Measurements from ENCODE around the gene TRPV4.

The TRPV4 gene

GRCh38 chr12:109807954-109808643 lies 25.1 kb downstream of the TRPV4 start:
- TF ChIP-seq, protein P1, sequence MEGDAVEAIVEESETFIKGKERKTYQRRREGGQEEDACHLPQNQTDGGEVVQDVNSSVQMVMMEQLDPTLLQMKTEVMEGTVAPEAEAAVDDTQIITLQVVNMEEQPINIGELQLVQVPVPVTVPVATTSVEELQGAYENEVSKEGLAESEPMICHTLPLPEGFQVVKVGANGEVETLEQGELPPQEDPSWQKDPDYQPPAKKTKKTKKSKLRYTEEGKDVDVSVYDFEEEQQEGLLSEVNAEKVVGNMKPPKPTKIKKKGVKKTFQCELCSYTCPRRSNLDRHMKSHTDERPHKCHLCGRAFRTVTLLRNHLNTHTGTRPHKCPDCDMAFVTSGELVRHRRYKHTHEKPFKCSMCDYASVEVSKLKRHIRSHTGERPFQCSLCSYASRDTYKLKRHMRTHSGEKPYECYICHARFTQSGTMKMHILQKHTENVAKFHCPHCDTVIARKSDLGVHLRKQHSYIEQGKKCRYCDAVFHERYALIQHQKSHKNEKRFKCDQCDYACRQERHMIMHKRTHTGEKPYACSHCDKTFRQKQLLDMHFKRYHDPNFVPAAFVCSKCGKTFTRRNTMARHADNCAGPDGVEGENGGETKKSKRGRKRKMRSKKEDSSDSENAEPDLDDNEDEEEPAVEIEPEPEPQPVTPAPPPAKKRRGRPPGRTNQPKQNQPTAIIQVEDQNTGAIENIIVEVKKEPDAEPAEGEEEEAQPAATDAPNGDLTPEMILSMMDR (IDR thresholded peaks at IDR 0.05; ENCODE audit: insufficient read depth, missing control alignments) = no peak
- FAIRE-seq (no peak), DNase-seq (ENCODE audit: insufficient read length, low spot score) (no peak)

DNA sequence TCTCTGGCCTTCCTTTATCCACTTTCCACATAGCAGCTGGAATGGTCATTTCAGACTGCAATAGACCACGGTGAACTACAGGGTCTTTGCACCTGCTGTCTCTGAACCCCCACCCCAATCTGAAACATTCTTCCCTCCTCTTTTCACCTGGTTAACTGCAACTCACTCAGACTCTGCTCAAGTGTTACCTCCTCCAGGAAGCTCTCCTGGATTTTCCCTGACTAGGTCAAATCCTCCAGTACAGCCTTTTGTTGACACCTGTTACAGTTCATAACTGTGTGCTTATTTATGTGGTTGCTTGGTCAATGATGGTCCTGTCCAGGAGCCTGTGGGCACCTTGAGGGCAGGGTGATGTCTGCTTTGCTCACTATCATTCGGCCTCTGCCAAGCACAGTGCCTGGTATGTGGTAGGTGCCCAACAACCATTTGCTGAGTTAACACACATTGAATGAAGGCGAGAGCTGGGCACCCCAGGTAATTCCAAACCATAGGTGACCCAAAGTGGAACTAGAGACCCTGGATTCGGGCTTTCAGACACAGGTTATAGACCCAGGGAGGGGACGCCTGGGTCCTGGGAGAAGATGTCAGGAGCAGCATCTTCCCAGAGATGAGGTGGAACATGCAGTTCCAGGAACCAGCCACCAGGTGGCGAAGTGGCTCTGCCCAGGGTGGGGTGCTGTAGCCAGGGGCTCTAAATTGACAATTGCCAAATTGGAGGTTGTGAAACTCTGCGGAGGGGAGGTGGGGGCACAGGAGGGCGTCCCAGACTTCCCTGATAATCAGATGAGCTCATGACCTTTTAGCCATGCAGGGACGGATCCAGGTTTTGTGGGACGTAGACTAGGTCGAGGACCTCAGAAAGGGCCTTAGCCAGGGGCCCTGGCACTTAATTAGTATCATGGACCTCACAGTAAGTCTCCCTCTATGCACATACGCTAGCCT lies 28.1 kb downstream of the TRPV4 start:
- DNase-seq (ENCODE audit: insufficient read length, low spot score) (peak; percentile 65), FAIRE-seq (no peak)
- TF ChIP-seq, protein P1 (IDR thresholded peaks at IDR 0.05; ENCODE audit: insufficient read depth, missing control alignments) = peak; percentile 94

DNA sequence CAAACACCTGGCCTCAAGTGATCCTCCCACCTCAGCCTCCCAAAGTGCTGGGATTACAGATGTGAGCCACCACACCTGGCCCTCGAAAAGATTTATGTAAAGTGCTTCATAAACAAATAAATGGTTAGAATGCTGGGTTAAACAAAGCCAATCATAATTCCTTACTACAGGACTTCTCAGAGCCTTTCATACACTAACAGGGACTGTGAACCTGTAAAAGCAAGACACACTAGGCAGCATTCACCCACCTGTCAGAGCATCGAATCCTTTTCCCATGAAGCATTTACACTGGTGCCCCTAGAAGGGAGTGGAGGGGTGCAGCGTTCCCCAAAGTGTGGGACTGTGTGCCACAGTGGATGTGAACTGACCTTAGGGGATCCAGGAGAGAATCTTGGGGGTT lies 29.5 kb downstream of the TRPV4 start:
- FAIRE-seq (no peak), DNase-seq (ENCODE audit: insufficient read length, low spot score) (no peak)
- TF ChIP-seq, protein P1 (IDR thresholded peaks at IDR 0.05; ENCODE audit: insufficient read depth, missing control alignments) = no peak

DNA sequence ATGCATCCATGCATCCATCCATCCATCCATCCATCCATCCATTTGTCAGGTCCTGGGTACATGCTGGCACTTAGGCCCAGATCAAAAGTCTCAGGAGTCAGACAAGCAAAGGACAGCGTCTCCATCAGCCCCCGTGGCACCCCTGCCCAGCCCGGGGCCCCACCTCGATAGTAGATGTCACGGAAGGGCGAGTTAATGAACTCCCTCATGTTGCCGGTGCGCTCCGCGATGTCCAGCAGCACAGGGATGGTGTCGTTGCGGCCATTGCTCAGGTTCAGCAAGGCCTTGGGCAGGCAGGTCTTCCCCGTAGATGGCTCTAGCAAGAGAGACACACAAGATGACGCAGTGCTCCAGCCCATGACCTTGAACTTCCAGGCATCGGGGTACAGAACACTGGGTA lies 30.4 kb downstream of the TRPV4 start:
- no peak for FAIRE-seq
- TF ChIP-seq, protein P1 (IDR thresholded peaks at IDR 0.05; ENCODE audit: insufficient read depth, missing control alignments) = no peak
- no peak for DNase-seq (ENCODE audit: insufficient read length, low spot score)

GRCh38 chr12:109800536-109800935 lies 32.7 kb downstream of the TRPV4 start:
- TF ChIP-seq, protein P1 (IDR thresholded peaks at IDR 0.05; ENCODE audit: insufficient read depth, missing control alignments) = no peak
- no peak for DNase-seq (ENCODE audit: insufficient read length, low spot score)
- FAIRE-seq = no peak

- FAIRE-seq = no peak
- no peak for DNase-seq (ENCODE audit: insufficient read length, low spot score)
- TF ChIP-seq, protein P1 (IDR thresholded peaks at IDR 0.05; ENCODE audit: insufficient read depth, missing control alignments) = no peak
Measured at GRCh38 chr12:109798691-109799090, 34.5 kb downstream of the TRPV4 start.
